NCI-H460 (cell line): ENCODE measurements around the gene PEX14. TPM values are rescaled to one million over a fixed set of nuclear protein-coding genes. Genes with fewer than 3 reads are reported as not detected.

Source experiments
- DNase-seq: peaks from one replicate; pipeline ENCODE4 v3.0.0-alpha.2; 2016; ENCODE audit warnings: low read depth; ENCODE audit errors: extremely low read depth
- total RNA-seq: library from RNA; depleted of rRNA; stranded (reverse); fragments of >200 nt; shearing (Covaris generic); gene quantifications from 2 replicates; pipeline ENCODE4 v1.2.3, GENCODE V29; 2014

PEX14 gene
- total RNA-seq, 1 experiment from 2014 or later, result 9.6 TPM

GRCh38 chr1:10657088-10657847 lies 182.5 kb downstream of the PEX14 start:
- DNase-seq, result no peak

GRCh38 chr1:10658396-10659066 lies 183.8 kb downstream of the PEX14 start:
- no peak for DNase-seq

GRCh38 chr1:10659218-10659617 lies 184.5 kb downstream of the PEX14 start:
- no peak for DNase-seq

GRCh38 chr1:10659646-10660540 lies 185.1 kb downstream of the PEX14 start:
- DNase-seq, result no peak

- no peak for DNase-seq
These were observed 186.7 kb downstream of the PEX14 start for GRCh38 chr1:10661453-10661852.

- no peak for DNase-seq
These were observed 187.4 kb downstream of the PEX14 start for GRCh38 chr1:10662090-10662688.

GRCh38 chr1:10662824-10663677 lies 188.3 kb downstream of the PEX14 start:
- no peak for DNase-seq

- DNase-seq, result no peak
These were observed 188.9 kb downstream of the PEX14 start for GRCh38 chr1:10663678-10664035.

- no peak for DNase-seq
These were observed 189.5 kb downstream of the PEX14 start for GRCh38 chr1:10664251-10664650.

- no peak for DNase-seq
These were observed 190.5 kb downstream of the PEX14 start for GRCh38 chr1:10665226-10665625.

GRCh38 chr1:10665930-10666850 lies 191.4 kb downstream of the PEX14 start:
- no peak for DNase-seq

- no peak for DNase-seq
These were observed 193.4 kb downstream of the PEX14 start for GRCh38 chr1:10667861-10668761.

- no peak for DNase-seq
These were observed 194.8 kb downstream of the PEX14 start for GRCh38 chr1:10669570-10669969.

GRCh38 chr1:10670190-10670589 lies 195.4 kb downstream of the PEX14 start:
- no peak for DNase-seq

GRCh38 chr1:10671090-10671489 lies 196.3 kb downstream of the PEX14 start:
- DNase-seq, result no peak

GRCh38 chr1:10671622-10672342 lies 197.0 kb downstream of the PEX14 start:
- no peak for DNase-seq

GRCh38 chr1:10672343-10673050 lies 197.7 kb downstream of the PEX14 start:
- DNase-seq, result no peak
